Activated T-cell treated with anti-CD3 and anti-CD28 coated beads, Interleukin-2, amount 50 U/mL, for 4 hours (primary cell): ENCODE data around the gene IRAK2. TPM values are rescaled to one million over a fixed set of nuclear protein-coding genes. Genes with fewer than 3 reads are reported as not detected.
A peak's percentile ranks its signal among the peaks of the same experiment; 100 is the strongest.

Experiments
- ATAC-seq, 2 donors: fragments of 200-7000 bp; cut with Tn5 transposase; one replicate each; pipeline ENCODE4 v1.10.0; 2021
- DNase-seq: peaks from one replicate; pipeline ENCODE4 v3.0.0-alpha.2; 2020
- H3K27me3 Mint-ChIP-seq: one replicate; pipeline ENCODE4 v1.8.0; 2021; ENCODE audit warnings: low read depth, mixed read lengths
- H3K36me3 Mint-ChIP-seq: one replicate; pipeline ENCODE4 v1.8.0; 2022; ENCODE audit warnings: mixed read lengths; ENCODE audit not compliant: insufficient read depth
- H3K4me1 Mint-ChIP-seq: one replicate; pipeline ENCODE4 v1.8.0; 2021; ENCODE audit warnings: low read depth, mixed read lengths
- H3K4me3 Mint-ChIP-seq: one replicate; pipeline ENCODE4 v1.8.0; 2021; ENCODE audit warnings: mild to moderate bottlenecking, moderate library complexity, mixed read lengths
- H3K9me3 Mint-ChIP-seq: one replicate; pipeline ENCODE4 v1.8.0; 2021; ENCODE audit warnings: mixed read lengths
- total RNA-seq, 3 donors: library from RNA; stranded (reverse); gene quantifications; one replicate each; pipeline ENCODE4 v1.2.1, GENCODE V29; 2021

Gene IRAK2
- total RNA-seq, 3 donors from 2014 or later: 2.1 to 3.8 (median 3.0) TPM

DNA sequence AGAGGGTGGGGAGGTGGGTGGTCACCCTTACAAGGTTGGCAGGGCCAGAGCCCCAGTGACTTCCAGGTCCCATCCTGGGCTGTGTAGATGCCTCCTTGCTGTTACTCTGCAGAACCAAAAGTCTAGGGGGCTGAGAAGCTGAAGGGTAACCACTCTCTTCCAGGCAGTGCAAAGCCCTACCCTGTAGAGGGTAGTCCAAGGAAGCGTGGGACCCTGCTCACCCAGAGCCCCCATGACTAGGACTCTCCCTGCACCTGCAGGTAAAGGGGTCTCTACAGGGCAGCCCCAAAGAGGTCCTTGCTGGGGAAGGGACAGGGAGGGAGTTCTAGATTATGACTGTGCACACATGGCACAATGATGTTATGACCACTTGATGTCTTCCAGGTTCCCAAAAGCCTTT is 113.8 kb downstream of the IRAK2 start:
- no peaks in the 10 kb centered on the region for H3K9me3 Mint-ChIP-seq
- H3K4me3 Mint-ChIP-seq: no peak overlapping the region
- H3K27me3 Mint-ChIP-seq: no peaks in the 10 kb centered on the region
- peaks cover 42% of the 10 kb centered on the region for H3K4me1 Mint-ChIP-seq
- ATAC-seq (no peak), DNase-seq (no peak)
- H3K36me3 Mint-ChIP-seq: peaks cover 39% of the 10 kb centered on the region

DNA sequence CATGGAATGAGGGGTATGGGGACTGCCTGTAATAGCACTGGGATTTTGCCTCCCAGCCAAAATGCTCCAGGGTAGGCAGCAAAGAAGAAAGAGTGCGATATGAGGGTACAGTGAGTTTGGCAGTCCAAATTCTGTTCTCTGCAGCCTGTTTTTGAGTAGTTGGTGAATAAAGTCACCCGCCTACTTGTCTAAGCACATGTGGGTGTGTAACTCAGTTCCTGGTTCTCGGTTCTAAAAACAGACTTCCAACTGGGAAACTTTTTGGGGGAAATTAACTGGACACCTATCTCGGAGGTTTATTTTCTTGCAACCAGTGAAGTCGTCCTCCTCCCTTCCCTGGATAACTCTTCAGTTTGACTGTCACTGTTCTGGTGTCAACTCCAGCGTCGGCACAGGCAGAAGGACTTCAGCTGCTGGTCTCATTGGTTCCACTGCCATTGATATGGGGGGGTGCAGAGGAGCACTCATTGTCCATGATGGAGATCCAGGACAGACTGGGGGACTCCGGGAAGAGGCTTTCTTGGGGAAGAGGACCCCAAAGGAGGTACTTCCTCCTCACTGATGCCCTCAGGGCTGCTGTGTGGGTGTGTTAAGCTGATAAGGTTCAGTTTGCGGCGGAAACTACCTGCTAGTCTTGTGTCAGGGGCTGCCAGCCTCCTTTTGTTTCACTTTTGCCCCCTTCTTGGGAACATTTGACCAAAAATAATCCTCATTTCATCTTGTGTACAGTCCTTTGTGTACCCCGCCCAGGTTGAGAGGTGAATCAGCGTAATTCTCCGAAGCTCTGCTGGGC is 114.9 kb downstream of the IRAK2 start:
- peaks cover 43% of the 10 kb centered on the region for H3K4me1 Mint-ChIP-seq
- no peak for DNase-seq
- no peaks in the 10 kb centered on the region for H3K27me3 Mint-ChIP-seq
- H3K9me3 Mint-ChIP-seq: no peaks in the 10 kb centered on the region
- no peak for ATAC-seq
- H3K4me3 Mint-ChIP-seq: no peak overlapping the region
- peaks cover 40% of the 10 kb centered on the region for H3K36me3 Mint-ChIP-seq

DNA sequence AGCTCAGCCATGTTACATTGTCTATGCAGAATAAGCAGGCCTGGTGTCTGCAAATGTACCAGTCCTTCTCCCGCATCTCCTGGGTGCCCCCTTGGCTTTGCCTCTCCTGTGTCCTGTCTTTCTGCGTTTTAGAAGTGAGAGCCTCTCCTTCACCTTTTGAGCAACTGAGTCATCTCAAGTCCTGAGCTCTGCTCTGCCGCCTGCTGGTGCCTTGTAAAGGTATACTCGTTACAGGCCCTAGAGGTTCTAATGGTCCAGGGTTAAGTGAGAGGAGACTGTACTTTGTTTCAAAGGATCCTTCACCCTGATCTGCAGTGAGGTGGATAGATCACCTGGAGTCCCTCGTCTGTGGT is 115.4 kb downstream of the IRAK2 start:
- Mint-ChIP-seq H3K9me3 (no peaks in the 10 kb centered on the region), H3K36me3 (peaks cover 40% of the 10 kb centered on the region), H3K4me3 (no peak overlapping the region), H3K27me3 (no peaks in the 10 kb centered on the region), H3K4me1 (peaks cover 48% of the 10 kb centered on the region)
- no peak for DNase-seq
- peak; percentile 21 to 33 for ATAC-seq

DNA sequence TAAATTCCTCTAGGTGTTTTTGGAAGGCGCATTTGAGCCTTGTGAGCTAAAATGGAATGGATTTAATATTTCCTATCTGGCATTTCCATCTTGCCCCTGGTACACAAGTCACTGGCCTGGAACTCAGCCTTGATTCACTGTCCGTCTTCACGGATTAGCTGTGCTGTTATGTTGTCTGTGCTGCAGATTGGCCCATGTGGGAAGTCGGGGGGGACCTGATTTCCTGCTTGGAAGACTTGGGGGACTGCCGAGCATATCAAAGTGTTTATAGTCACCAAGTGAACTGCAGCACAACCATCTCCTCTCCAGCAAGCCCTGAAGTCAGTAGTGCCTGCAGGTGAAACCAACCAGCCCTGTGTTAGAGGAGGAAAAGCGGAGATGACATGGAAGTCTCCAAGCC is 115.9 kb downstream of the IRAK2 start:
- H3K9me3 Mint-ChIP-seq: no peaks in the 10 kb centered on the region
- H3K27me3 Mint-ChIP-seq: no peaks in the 10 kb centered on the region
- DNase-seq (no peak), ATAC-seq (no peak)
- no peak overlapping the region for H3K4me3 Mint-ChIP-seq
- peaks cover 49% of the 10 kb centered on the region for H3K4me1 Mint-ChIP-seq
- H3K36me3 Mint-ChIP-seq: peaks cover 40% of the 10 kb centered on the region

DNA sequence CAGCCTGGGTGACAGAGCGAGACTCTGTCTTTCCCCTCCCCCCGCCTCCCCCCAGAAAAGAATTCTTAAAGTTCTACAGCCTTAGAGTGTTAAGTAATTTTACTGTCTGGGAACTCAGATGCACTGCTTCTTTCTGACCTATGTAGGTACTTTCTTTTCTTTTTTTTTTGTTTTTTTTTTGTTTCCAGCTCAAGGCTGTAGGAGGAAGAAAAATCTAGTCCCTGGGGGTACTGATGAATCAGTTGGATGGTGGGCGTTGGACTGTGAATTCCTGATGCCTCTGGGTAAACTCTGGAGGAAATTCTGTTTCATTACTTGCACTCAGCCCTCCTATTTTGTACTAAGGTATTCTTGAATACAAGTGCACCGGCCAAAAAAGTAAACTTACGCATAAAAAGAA is 117.2 kb downstream of the IRAK2 start:
- peaks cover 51% of the 10 kb centered on the region for H3K4me1 Mint-ChIP-seq

DNA sequence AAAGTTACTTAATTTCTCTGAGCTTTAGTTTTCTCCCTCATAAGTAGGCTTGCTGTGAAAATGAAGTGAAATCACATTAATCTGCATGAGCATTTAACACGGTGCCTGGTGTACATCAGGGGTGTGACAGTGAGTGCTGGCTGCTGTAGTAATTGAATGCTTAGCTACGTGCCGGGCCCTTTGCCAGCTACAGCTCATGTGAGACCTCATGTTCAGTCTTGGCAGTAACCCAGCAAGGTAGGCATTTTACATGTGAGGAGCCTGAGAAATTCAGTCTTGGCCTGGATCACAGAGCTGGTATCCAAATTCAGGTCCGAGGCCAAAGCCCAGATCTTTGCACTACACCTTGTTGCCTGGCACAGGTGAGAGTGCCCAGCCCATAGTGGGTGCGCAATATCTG is 118.9 kb downstream of the IRAK2 start:
- Mint-ChIP-seq H3K27me3 (no peaks in the 10 kb centered on the region), H3K4me3 (no peak overlapping the region), H3K4me1 (peaks cover 49% of the 10 kb centered on the region), H3K9me3 (no peaks in the 10 kb centered on the region), H3K36me3 (peaks cover 35% of the 10 kb centered on the region)
- ATAC-seq (no peak), DNase-seq (no peak)

More for the DNA sequence above, 117.2 kb downstream of the IRAK2 start:
- no peak for ATAC-seq
- H3K36me3 Mint-ChIP-seq: peaks cover 44% of the 10 kb centered on the region
- H3K27me3 Mint-ChIP-seq: no peaks in the 10 kb centered on the region
- no peak for DNase-seq
- H3K9me3 Mint-ChIP-seq: no peaks in the 10 kb centered on the region
- no peak overlapping the region for H3K4me3 Mint-ChIP-seq

DNA sequence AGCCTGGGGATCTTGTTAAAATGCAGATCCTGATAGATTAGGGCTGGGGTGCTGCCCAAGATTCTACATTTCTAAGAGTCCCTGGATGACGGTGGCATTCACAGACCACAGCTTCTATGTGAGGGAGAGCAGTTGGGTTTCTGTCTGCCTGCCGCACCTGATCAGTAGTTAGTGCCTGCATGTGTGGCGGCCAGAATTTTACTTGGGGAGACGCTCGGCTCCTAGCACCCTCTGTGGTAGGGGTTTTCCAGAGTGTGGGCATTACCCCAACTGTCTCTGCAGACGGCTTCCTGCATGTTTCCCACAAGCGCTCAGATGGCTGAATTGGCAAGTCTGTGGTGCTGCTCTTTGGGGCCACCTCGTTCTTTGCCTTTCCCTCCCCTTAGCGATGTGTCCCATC is 119.8 kb downstream of the IRAK2 start:
- DNase-seq (peak; percentile 37), ATAC-seq (peak; percentile 55 to 62)
- Mint-ChIP-seq H3K4me3 (no peak overlapping the region), H3K4me1 (peaks cover 46% of the 10 kb centered on the region), H3K27me3 (no peaks in the 10 kb centered on the region), H3K9me3 (no peaks in the 10 kb centered on the region), H3K36me3 (peaks cover 31% of the 10 kb centered on the region)

DNA sequence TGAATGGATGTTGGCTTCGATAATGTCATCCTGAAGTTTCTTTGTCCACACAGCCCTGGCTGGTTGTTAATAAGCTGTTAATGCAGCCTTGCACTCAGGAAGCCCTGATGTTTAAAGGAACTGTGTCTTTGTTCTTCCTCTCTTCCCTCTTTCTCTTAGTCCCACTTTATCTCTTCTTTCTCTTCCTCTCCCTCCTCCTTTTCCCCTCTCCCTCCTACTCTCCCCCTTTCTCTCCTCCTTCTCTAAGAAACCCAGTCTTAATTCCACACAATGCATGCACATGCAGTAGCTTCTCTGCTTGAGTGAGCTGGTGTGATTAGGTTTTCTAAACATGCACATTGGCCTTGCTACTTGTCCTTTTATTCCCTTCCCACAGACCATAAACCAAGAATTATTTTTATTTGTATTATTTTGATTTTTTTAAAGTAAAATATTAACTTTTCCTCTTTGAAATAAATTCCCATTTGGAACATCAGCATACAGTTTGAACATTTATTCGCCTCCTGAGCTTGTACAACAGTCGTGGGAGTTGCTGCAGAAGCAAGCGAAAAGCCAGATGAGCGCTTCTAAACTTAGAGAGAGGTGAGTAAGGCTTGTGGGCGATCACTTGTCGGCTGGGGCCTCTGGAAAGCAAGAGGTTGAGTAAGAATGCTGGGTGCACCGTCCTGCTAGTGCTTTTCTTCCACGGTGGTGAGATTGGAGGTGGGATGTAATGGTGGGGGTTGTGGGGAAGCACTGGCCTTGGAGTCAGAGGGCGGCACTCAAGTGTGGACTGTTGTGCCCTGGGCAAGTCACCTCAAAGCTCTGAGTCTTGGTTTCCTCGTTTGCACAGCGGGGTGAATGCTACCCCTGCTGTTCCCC is 120.8 kb downstream of the IRAK2 start:
- H3K9me3 Mint-ChIP-seq: no peaks in the 10 kb centered on the region
- no peaks in the 10 kb centered on the region for H3K27me3 Mint-ChIP-seq
- H3K4me1 Mint-ChIP-seq: peaks cover 39% of the 10 kb centered on the region
- peaks cover 22% of the 10 kb centered on the region for H3K36me3 Mint-ChIP-seq
- peak; percentile 29 to 34 for ATAC-seq
- DNase-seq: no peak
- no peak overlapping the region for H3K4me3 Mint-ChIP-seq

DNA sequence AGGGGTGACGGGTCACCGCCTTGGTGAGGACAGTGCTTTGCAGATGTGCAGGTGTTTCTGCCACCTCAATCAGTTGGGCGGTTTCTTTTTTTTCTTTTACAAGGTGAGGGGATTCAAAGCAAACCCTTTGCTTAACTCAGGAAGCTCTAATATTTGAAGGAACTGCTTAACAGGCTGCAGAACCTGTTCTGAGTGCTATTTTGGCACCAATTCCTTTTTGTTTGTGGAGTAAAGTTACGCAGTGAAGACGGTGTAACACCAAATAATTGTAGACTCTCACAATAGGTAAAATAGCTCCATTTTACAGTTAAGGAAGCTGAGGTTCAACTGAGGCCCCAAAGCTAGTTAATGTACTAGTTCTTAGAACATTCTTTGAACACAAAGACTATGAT is 121.4 kb downstream of the IRAK2 start:
- Mint-ChIP-seq H3K4me3 (no peak overlapping the region), H3K4me1 (peaks cover 37% of the 10 kb centered on the region), H3K9me3 (no peaks in the 10 kb centered on the region), H3K27me3 (no peaks in the 10 kb centered on the region), H3K36me3 (peaks cover 20% of the 10 kb centered on the region)
- DNase-seq: no peak
- ATAC-seq: no peak

DNA sequence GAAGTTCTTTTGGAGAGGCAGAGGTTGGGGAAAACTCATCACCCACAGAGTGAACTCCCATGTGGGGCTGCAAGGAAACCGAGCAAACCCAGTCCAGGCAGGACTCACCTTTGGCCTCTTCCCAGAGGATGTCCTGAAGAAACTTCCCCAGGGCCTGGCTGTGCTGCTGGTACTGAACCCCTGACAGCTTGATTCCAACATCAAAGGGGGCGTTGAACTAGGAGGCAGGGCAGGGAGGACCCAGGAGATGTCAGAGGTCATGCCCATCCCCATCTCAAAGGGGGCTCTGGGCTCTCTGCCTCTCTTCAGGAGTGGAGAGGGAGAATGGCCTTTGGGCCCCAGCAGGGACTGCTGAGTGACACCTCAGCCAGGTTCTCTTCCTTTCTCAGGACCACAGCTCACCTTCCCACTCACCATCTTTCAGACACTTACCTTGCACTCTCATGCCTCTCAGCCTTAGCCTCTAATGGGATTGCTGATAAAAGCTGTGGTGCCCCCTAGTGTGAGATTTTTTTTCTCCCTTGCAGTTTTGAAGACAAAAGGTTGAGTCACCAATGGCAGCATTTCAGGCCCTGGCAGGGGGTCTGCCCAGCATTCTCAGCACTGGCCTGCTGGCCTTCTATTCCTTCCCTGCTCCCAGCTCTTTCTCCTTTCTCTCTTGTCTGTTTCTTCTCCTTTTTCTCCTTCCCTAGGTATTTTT is 122.0 kb downstream of the IRAK2 start:
- DNase-seq (peak; percentile 33), ATAC-seq (peak in 1 of 2 donors; percentile 41)
- Mint-ChIP-seq H3K4me3 (no peak overlapping the region), H3K36me3 (peaks cover 22% of the 10 kb centered on the region), H3K9me3 (no peaks in the 10 kb centered on the region), H3K4me1 (peaks cover 38% of the 10 kb centered on the region), H3K27me3 (no peaks in the 10 kb centered on the region)

DNA sequence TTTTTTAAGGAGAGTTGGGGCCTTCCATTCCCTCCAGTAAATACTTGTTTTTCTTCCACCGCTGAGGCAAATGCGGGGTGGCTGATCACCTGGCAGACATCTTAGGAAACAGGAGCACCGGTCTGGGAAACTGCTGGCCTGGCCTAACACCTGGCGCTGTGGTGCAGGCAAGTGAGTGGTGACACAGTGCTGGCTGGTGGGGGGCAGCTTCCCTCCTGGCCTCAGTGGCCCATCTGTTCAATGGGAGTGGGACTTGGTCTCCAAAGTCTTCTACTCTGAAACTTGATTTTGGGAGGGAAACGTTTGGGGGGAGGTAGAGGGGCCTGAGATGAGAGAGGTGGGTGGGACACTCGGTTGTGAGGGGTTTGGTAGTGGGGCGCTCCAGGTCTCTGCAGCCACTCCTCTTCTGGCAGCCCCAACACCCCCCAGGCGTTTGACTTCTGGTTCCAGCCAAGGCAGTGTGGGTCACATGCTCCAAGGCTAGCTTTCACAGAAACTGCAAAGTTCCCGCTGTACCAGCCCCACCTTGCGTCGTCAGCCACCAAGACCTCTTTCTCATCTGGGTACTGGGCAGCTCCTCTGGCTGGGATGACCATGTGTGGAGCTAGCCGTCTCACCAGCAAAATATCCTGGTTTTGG is 123.3 kb downstream of the IRAK2 start:
- peaks cover 37% of the 10 kb centered on the region for H3K4me1 Mint-ChIP-seq

DNA sequence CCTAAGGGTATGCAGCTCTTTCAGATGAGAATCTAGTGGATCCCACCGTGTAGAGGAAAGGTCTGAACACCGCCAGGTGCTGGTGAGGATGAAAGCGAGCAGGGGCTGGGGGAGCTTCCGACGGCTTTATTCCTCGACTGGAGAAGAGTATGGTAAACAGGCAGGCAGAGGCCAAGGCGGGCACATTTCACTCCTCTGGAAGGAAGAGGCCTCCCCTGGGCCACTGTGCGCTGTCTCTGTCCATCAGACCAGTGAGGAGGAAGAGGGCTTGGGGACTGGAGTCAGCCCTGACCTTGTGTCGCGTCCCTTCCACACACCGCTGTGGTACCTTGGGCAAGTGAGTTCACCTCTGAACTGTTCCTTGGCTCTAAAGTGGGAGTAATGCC is 123.8 kb downstream of the IRAK2 start:
- peaks cover 33% of the 10 kb centered on the region for H3K4me1 Mint-ChIP-seq
- H3K9me3 Mint-ChIP-seq: no peaks in the 10 kb centered on the region
- DNase-seq: no peak
- no peak for ATAC-seq
- no peaks in the 10 kb centered on the region for H3K27me3 Mint-ChIP-seq
- peaks cover 27% of the 10 kb centered on the region for H3K36me3 Mint-ChIP-seq
- no peak overlapping the region for H3K4me3 Mint-ChIP-seq

More for the DNA sequence above, 123.3 kb downstream of the IRAK2 start:
- no peak for DNase-seq
- no peaks in the 10 kb centered on the region for H3K9me3 Mint-ChIP-seq
- H3K36me3 Mint-ChIP-seq: peaks cover 28% of the 10 kb centered on the region
- H3K27me3 Mint-ChIP-seq: no peaks in the 10 kb centered on the region
- no peak for ATAC-seq
- no peak overlapping the region for H3K4me3 Mint-ChIP-seq

DNA sequence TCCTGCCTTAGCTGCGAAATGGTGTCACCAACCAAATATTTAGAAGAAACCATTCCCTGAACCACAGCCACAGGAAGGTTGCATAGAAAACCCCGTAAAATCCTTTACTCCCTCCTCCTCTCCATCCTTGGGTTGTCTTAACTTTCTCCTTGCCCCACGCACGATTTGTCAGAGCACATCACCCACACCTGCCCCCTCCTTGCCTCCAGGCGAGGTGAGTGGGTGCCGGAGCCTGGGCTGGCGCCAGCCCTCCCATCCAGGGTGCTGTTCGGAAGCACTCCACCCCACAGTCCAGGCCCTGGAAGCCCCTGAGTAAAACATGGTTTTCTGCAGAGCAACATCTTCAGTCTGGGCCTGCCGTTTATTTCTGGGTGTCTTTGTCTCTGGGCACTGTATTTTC is 124.4 kb downstream of the IRAK2 start:
- Mint-ChIP-seq H3K9me3 (no peaks in the 10 kb centered on the region), H3K4me3 (no peak overlapping the region), H3K4me1 (peaks cover 28% of the 10 kb centered on the region), H3K36me3 (peaks cover 27% of the 10 kb centered on the region), H3K27me3 (no peaks in the 10 kb centered on the region)
- DNase-seq (no peak), ATAC-seq (no peak)

DNA sequence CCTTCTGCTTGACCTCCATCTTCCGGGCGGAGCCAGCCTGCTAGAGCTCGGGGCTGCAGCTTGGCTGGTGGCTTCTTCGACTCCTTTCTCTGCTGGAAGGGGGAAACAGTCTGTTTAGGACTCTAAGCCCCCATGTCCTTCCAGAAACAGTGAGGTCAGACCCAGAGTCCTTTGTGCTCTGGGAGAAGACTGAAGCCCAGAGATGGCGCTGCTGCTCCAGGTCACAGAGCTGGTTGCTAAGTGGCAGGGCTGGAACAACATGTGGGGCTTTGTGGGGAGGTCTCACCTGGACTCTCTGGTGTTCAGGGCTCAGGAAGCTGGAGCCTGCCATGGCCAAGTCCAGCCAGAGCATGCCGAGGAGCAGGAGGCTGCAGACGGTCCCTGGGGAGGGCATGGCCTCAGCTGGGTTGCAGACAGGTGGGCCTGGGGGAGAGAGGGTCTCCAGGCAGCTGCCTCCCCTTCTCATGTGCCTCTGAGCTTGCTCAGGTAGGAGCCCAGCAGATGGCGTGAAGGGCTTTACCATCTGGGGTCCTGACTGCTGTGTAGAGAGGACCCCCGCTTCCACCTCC is 125.2 kb downstream of the IRAK2 start:
- Mint-ChIP-seq H3K9me3 (no peaks in the 10 kb centered on the region), H3K27me3 (no peaks in the 10 kb centered on the region), H3K4me1 (peaks cover 21% of the 10 kb centered on the region), H3K36me3 (peaks cover 31% of the 10 kb centered on the region), H3K4me3 (no peak overlapping the region)
- DNase-seq (no peak), ATAC-seq (no peak)
